IgD-negative memory B cell (primary cell): ENCODE results near the gene DENND2D. TPM values are rescaled to one million over a fixed set of nuclear protein-coding genes. Genes with fewer than 3 reads are reported as not detected.

Experiments used
- H3K27ac Mint-ChIP-seq, 3 donors: one replicate each; pipeline ENCODE4 v1.8.0; 2020 to 2022; ENCODE audit warnings: mild to moderate bottlenecking in 3 of 3, mixed read lengths in 3 of 3, moderate library complexity in 1 of 3
- H3K27me3 Mint-ChIP-seq: one replicate; pipeline ENCODE4 v1.8.0; 2021; ENCODE audit warnings: mixed read lengths
- H3K36me3 Mint-ChIP-seq: one replicate; pipeline ENCODE4 v1.8.0; 2020; ENCODE audit warnings: mild to moderate bottlenecking, mixed read lengths
- H3K4me1 Mint-ChIP-seq, 3 donors: one replicate each; pipeline ENCODE4 v1.8.0; 2020 to 2022; ENCODE audit warnings: mixed read lengths in 3 of 3, mild to moderate bottlenecking in 1 of 3
- H3K4me3 Mint-ChIP-seq, 4 donors: one replicate each; pipeline ENCODE4 v1.8.0; 2020 to 2022; ENCODE audit warnings: mild to moderate bottlenecking in 4 of 4, mixed read lengths in 4 of 4, moderate library complexity in 3 of 4
- H3K9me3 Mint-ChIP-seq, 3 donors: one replicate each; pipeline ENCODE4 v1.8.0; 2020 to 2021; ENCODE audit warnings: mixed read lengths in 3 of 3, mild to moderate bottlenecking in 1 of 3
- polyA plus RNA-seq: library from polyadenylated mRNA; unstranded; fragments of 300-500 nt; fragmentation: Illumina TruSeq; gene quantifications from one replicate; pipeline ENCODE4 v1.2.3, GENCODE V29; 2021

The DENND2D gene, protein sequence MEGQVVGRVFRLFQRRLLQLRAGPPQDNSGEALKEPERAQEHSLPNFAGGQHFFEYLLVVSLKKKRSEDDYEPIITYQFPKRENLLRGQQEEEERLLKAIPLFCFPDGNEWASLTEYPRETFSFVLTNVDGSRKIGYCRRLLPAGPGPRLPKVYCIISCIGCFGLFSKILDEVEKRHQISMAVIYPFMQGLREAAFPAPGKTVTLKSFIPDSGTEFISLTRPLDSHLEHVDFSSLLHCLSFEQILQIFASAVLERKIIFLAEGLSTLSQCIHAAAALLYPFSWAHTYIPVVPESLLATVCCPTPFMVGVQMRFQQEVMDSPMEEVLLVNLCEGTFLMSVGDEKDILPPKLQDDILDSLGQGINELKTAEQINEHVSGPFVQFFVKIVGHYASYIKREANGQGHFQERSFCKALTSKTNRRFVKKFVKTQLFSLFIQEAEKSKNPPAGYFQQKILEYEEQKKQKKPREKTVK
- 107 TPM for polyA plus RNA-seq

DNA sequence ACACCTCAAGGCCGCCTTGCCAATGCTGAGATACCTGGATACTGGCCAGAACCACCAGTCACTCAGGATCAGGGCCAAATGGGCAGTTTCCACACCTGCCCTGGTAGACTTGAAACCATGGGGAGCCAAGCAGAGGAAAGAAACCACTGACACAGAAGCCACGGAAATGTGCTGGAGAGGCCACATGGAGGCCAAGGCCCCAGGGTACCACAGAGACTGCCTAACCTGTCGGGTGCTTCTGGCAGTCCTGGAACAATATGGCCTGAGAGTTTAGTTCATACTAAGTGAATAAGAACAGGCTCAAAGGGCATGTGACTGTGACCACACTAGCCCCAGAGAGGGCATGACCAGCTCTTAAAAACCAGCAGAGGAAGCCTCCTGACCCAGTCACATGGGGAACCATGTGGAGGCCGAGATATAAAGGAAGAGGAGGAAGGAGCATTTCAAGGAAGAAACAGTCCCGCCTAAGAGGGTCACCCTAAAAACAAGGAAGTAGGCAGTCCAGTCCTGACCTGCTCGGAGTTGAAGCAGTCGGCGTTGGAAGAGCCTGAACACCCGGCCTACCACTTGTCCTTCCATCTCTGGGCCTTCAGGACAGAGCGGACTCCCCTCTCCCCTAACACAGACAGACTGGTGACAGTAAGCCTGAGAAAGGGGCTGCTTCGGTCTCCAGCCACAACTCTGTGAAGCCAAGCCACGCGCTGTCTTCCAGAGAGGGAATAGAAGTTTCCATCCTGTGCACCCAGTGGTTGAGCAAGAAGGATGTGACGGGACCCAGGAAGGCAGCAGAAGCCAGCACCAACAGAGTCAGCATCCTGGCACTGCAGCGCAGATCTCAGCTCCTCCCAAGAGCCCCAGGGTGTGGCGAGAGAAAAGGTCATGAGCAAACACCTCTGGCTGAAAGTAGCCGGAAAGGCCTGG lies at the start of gene DENND2D:
Gene DENND2D (minus strand): TSS at position 766 of the 921 bp plus-strand sequence. CDS start 187 bp downstream, at position 579.
- Mint-ChIP-seq H3K4me1 (peaks cover 55 to 77% (median 76%) of the 10 kb centered on the region in 3 donors), H3K9me3 (no peaks in the 10 kb centered on the region), H3K27me3 (peaks cover 1% of the 10 kb centered on the region), H3K4me3 (peak within 1 kb of the TSS; percentile 82 to 95 (median 90)), H3K27ac (peak within 1 kb of the TSS; percentile 83 to 95 (median 90)), H3K36me3 (peaks cover 2% of the 10 kb centered on the region)

DNA sequence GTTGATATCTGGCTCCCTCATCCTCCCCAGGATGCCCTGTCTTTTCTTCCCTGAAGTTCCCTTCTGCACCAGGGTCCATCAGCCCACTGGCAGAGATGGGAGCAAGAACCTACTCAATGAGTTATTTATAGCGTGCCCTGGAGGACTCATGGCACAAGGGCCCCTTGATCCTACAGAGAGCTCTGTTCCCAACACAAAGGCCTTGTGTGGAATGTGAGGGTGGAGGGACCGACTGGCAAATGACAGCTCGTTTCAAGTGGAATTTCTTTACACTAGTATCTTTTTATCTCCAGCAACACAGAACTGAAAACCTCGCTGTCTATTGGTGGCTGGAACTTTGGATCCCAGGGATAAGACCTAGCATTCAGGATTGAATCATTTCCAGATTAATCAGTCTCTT lies 49.5 kb upstream of the DENND2D start:
- Mint-ChIP-seq H3K27me3 (no peaks in the 10 kb centered on the region), H3K36me3 (no peaks in the 10 kb centered on the region), H3K4me3 (no peak overlapping the region), H3K4me1 (no peaks in the 10 kb centered on the region), H3K9me3 (no peaks in the 10 kb centered on the region), H3K27ac (no peak overlapping the region)

DNA sequence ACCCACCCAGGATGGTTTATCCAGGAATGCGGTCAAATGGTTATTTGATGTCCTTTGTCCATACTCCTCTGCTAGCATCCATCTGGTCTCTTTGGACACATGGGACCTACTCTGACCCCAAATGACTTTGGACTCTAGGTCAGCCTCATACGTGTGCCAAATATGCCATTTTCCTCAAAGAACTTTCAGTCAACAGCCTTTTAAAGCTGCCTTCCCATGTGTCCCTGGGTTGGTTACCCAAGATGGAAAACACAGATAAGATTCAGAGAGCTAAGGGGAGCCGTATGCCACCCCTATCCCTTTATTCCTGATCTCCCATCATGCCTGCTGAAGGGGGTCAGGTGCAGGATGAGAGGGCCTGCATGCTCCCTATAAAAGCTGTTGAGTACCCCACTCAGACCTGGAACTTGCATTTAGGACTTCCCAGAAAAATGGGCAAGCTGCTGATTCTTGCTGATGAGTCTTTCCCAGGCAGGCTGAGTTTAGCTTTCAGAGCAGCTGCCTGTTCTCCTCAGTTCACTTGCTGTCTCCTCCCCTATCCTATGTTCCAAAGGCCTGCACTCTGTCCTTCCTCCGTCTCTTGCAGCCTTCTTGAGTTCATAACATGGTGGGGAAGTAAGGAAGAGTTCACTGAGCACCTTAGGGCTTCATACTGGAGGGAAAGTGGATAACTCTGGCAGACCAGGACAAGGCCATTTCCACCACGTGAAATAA lies 46.8 kb upstream of the DENND2D start:
- H3K27me3 Mint-ChIP-seq: no peaks in the 10 kb centered on the region
- H3K9me3 Mint-ChIP-seq: no peaks in the 10 kb centered on the region
- H3K27ac Mint-ChIP-seq: no peak overlapping the region
- H3K4me1 Mint-ChIP-seq: no peaks in the 10 kb centered on the region
- no peaks in the 10 kb centered on the region for H3K36me3 Mint-ChIP-seq
- peak overlapping the region in 1 of 4 donors; percentile 20 for H3K4me3 Mint-ChIP-seq

DNA sequence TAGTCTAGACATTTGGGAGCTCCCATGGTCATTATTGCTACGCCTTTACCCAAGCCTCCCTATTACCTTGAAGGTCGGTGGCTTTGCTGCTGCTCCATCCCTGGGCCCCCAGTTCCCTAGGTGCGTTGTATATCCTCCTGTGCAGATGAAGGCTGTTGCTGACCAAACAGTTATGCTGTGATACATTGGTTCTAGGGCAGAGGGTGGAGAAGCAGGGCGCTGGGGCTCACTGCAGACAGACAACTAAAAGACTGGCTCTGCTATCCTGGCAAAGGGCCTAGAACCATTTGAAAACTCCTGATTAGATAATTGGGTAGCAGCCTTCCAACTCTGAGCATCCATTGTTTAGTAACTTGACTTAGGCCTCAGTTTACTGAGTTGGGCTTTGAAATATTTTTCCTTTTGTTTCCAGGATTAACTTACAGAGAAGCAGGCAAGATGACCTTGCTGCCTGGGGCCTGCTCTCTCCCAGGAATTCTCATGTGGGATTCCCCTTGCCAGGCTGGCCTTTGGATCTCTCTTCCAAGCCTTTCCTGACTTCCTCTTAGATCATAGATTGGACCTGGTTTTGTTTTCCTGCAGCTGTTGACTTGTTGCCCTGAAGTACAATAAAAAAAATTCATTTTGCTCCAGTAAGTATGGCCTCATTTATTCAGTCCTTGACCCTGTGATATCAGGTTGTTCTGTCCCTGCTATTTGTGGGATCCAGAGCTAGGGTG lies 42.5 kb upstream of the DENND2D start:
- Mint-ChIP-seq H3K4me1 (peaks cover 0 to 2% (median 0%) of the 10 kb centered on the region in 3 donors), H3K27ac (no peak overlapping the region), H3K27me3 (no peaks in the 10 kb centered on the region), H3K9me3 (no peaks in the 10 kb centered on the region), H3K36me3 (peaks cover 5% of the 10 kb centered on the region), H3K4me3 (no peak overlapping the region)

DNA sequence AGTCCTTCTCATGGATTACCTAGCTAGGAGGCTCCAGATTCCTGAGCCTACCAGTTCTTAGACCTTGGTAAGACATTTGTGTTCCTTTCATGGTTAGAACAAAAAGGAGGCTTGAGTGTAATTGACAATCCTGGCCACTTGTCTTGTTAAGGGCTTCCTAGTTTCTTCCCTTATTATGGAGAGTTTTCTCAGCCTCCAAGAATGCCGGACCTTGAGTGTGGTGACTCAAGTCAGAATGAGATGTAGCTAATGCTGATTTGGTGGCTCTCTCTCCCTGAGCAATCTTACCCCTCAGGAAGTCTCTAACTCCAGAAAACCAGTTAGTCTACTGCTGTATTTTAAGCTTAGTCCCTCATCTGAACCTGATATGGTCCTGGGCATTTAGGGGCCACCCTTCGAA lies 41.4 kb upstream of the DENND2D start:
- no peak overlapping the region for H3K4me3 Mint-ChIP-seq
- no peaks in the 10 kb centered on the region for H3K9me3 Mint-ChIP-seq
- H3K27ac Mint-ChIP-seq: no peak overlapping the region
- H3K27me3 Mint-ChIP-seq: no peaks in the 10 kb centered on the region
- H3K36me3 Mint-ChIP-seq: peaks cover 5% of the 10 kb centered on the region
- peaks cover 0 to 2% (median 0%) of the 10 kb centered on the region in 3 donors for H3K4me1 Mint-ChIP-seq

DNA sequence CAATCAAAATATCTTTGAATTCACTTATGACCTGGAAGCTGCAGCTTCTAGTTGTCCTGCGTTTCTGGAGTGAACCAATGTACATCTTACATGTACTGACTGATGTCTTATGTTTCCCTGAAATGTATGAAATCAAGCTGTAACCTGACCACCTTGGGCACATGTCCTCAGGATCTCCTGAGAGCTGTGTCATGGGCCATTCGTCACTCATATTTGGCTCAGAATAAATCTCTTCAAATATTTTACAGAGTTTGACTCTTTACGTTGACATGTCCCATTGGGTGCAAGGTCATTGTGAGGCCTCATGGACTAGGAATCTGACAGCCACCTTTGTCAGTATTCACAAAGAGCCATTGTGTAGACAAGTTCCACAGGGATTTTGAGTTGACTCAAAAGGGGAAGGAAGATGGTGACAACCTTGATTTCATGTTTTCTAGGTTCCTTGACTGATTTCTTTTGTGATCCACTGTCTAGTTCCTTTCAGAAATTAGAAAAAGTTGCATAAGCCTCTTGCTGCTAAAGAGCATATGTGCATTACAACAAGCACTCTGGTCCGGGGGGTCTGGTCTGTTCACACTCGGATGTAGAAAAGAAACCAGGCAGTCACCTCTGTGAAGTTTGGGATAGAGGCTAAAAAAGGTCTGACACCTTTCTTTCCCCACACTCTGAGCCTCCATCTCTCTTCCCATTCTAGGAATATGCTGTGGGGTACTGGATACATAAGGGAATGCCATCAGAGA lies 37.8 kb upstream of the DENND2D start:
- Mint-ChIP-seq H3K27me3 (no peaks in the 10 kb centered on the region), H3K4me3 (no peak overlapping the region), H3K9me3 (no peaks in the 10 kb centered on the region), H3K27ac (peak overlapping the region in 1 of 3 donors; percentile 48), H3K4me1 (peaks cover 0 to 5% (median 0%) of the 10 kb centered on the region in 3 donors), H3K36me3 (peaks cover 8% of the 10 kb centered on the region)

DNA sequence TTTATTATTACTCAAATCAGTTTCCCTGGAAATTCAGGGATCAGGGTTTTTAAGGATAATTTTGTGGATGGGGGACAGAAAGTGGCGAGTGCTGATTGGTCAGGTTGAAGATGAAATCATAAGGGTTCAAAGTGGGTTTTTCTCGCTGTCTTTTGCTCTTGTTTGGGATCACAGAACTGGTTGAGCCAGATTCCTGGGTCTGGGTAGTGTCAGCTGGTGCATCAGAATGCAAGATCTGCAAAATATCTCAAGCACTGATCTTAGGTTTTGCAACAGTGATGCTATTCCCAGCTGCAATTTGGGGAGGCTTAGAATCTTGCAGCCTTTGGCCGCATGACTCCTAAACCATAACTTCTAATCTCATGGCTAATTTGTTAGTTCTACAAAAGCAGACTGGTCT lies 36.4 kb upstream of the DENND2D start:
- Mint-ChIP-seq H3K27ac (no peak overlapping the region), H3K36me3 (peaks cover 8% of the 10 kb centered on the region), H3K4me3 (no peak overlapping the region)

DNA sequence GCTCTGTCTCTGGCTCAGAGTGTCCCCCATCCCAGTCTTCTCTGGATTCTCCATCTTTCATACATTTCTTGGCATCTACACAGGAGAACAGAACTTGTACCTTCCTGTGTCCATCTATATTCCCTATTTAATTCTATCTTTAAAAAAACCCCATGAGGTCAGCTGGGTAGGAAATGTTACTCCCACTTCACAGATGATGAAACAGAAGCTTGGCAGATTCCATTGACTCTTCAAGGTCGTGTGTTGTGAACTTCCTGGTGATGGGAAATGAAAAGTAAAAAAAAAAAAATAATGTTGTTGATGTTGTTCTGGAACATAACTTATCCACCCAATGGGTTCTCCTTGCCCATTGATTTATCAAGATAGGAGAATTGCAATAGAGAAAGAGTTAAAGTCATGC lies 35.9 kb upstream of the DENND2D start:
- Mint-ChIP-seq H3K27ac (no peak overlapping the region), H3K4me3 (no peak overlapping the region), H3K4me1 (peaks cover 4 to 13% (median 9%) of the 10 kb centered on the region in 3 donors), H3K36me3 (peaks cover 8% of the 10 kb centered on the region), H3K27me3 (no peaks in the 10 kb centered on the region), H3K9me3 (no peaks in the 10 kb centered on the region)

More for the DNA sequence above, 36.4 kb upstream of the DENND2D start:
- Mint-ChIP-seq H3K4me1 (peaks cover 2 to 10% (median 8%) of the 10 kb centered on the region in 3 donors), H3K9me3 (no peaks in the 10 kb centered on the region), H3K27me3 (no peaks in the 10 kb centered on the region)

DNA sequence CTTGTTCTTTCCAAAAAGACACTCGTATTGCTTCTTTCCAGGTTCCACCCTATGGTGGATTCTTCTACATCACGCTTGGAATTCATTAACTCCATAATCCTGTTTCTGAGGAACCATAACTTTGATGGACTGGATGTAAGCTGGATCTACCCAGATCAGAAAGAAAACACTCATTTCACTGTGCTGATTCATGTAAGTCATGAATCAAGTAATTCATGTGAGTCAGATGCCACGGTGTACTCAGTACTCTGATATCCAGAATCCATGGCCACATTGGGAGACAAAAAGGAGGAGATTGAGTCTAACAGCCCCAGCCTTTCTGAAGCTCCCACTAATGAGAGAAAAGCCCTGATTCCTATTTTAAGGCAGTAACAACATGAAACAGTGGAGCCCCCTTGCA lies 34.4 kb upstream of the DENND2D start:
- Mint-ChIP-seq H3K9me3 (no peaks in the 10 kb centered on the region), H3K4me3 (no peak overlapping the region), H3K4me1 (peaks cover 8 to 22% (median 19%) of the 10 kb centered on the region in 3 donors), H3K27ac (no peak overlapping the region), H3K27me3 (no peaks in the 10 kb centered on the region), H3K36me3 (peaks cover 7% of the 10 kb centered on the region)

DNA sequence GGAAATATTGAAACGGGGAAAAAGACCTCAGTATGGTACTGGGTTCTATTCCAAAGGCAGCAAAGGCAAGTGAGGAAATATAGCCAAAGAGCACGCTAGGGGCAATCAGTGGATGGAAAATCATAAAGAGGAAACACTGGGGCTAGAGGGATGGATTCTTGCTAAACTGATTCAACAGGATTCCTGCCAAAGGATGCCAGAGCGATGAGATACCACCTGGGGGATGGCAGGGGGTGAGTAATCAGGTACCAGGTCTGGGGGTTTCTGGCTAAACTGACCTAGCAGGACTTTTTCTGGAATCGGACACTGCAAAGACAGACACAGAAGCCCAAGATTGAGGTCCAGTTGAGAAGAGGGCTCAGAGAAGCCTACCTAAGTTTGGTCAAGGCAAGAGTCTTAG lies 33.8 kb upstream of the DENND2D start:
- Mint-ChIP-seq H3K9me3 (no peaks in the 10 kb centered on the region), H3K27ac (no peak overlapping the region), H3K4me3 (no peak overlapping the region), H3K36me3 (peaks cover 4% of the 10 kb centered on the region), H3K4me1 (peaks cover 10 to 24% (median 22%) of the 10 kb centered on the region in 3 donors), H3K27me3 (no peaks in the 10 kb centered on the region)

DNA sequence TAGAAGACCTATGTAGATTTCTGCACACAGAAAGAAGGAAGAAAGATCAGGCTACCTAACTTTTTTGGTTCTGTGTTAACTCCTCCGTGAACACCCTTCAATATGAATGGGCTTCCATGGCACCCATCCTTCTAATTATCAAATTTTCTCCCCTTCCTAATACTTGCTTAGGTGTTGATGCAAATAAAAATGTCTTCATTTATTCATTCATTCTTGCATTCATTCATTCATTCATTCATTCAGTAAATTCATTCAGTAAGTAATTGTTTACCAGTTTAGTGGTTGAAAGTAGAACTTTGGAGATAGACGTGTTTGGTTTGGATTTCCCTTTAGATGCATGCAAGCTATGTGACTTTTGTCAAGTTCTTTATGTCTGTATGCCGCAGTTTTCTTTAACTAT lies 31.7 kb upstream of the DENND2D start:
- H3K9me3 Mint-ChIP-seq: peaks cover 0 to 5% (median 0%) of the 10 kb centered on the region in 3 donors
- no peaks in the 10 kb centered on the region for H3K27me3 Mint-ChIP-seq
- H3K4me3 Mint-ChIP-seq: peak overlapping the region in 1 of 4 donors; percentile 3
- peaks cover 2% of the 10 kb centered on the region for H3K36me3 Mint-ChIP-seq
- peaks cover 12 to 28% (median 28%) of the 10 kb centered on the region in 3 donors for H3K4me1 Mint-ChIP-seq
- H3K27ac Mint-ChIP-seq: peak overlapping the region in 1 of 3 donors; percentile 55

DNA sequence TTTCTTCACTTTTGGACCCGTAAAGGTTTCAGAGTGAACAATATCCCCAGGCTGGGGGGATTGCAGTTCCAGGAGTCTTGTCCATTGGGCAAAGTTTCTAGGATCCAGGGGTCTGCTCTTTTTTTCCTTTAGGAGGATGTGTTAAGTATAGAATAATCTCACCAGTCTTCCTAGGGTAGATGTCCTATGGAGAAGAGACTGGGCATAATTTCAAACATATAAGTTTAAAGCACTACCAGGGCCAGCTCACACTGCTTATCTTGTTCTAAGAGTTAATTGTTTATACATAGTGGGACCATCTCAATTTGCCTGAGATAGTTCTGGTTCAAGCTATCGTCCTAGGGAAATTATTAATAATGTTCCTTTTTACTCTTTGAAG lies 28.3 kb upstream of the DENND2D start:
- Mint-ChIP-seq H3K4me3 (peak overlapping the region in 2 of 4 donors; percentile 64 to 74), H3K27ac (peak overlapping the region in 2 of 3 donors; percentile 72 to 84), H3K9me3 (peaks cover 0 to 6% (median 0%) of the 10 kb centered on the region in 3 donors), H3K4me1 (peaks cover 22 to 40% (median 40%) of the 10 kb centered on the region in 3 donors), H3K36me3 (peaks cover 2% of the 10 kb centered on the region), H3K27me3 (no peaks in the 10 kb centered on the region)
